Fibroblast of peridontal ligament (primary cell): ENCODE results near the gene HS1BP3.

Source experiments
- DNase-seq: peaks from one replicate; pipeline ENCODE4 v3.0.0-alpha.2; 2010; ENCODE audit errors: extremely low read depth

HS1BP3 gene

DNA sequence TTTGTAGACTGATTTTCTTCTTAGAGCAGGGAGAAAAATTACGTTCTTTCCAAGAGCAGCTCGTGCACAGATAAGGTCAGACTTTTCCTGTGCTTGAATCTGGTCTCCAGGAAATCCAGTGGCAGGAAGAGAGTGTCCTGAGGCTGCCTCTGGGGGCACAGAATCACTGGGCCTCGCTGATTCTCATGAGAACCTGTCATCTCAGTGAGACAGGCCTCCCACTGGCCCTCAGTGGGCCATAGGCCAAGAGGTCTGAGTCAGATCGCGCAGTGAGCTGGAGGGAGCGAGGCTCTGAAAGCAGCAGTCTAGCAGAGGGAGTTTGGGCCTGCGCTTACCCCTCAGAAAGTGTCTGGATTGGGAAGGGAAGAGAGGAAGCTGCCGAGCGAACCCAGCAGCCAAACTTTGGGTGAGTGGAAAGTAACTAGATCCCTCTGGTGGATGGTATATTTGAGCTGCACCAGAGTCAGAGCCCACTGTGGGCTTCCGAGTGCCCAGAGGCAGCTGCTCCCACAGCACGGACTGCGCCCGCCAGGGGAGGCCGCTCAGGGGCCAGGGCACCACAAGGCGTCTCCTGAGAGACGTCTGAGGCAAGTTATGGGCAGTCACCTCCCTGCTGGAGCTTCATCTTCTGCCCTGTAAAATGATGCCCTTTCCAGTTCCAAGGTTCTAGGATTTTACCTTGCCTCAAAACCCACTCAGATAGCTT, 24.2 kb upstream of the HS1BP3 start:
- DNase-seq, result peak; percentile 79

GRCh38 chr2:20674309-20674965, 23.5 kb upstream of the HS1BP3 start:
- no peak for DNase-seq

- DNase-seq, result no peak
Measured at GRCh38 chr2:20673686-20674308, 22.9 kb upstream of the HS1BP3 start.

DNA sequence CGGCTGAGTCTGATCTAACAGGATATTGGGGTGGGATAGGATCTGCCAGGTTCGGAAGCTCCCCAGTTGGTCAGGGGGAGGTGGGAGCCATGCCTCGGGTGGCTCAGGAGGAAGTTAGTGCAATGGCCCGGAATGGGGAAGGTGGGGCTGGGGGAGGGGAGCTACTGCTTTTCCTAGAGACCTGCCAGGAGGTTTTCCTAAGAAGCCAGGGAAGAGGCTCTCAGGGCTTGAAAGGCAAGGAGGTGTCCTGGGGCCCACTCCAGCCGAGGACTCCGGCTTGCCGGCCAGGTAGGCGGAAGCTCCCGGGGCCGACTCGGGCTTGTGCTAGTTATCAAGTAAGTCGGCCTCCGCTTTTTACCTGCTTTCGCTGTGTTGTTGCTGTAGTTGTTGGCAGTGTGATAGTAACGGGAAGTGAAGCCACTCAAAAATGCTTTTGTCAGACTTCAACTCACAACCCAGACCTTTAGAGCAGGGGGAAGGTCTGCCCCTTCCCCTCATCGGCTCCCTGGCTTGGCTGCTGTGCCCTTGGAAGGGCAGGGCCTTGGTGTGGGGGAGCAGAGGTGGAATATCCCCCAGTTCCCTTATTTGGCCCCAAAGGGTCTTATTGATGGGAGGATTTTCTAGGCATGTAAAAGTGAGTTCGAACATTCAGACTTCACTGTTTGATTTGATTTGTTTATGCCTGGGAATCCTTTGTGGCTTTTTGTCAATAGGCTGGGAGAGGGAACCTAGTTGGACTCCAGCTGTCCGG, 21.5 kb upstream of the HS1BP3 start:
- no peak for DNase-seq

GRCh38 chr2:20671736-20672080, 20.8 kb upstream of the HS1BP3 start:
- DNase-seq, result no peak

- DNase-seq, result no peak
Measured at GRCh38 chr2:20671036-20671735, 20.3 kb upstream of the HS1BP3 start.

GRCh38 chr2:20670315-20671035, 19.6 kb upstream of the HS1BP3 start:
- DNase-seq, result no peak

- DNase-seq, result no peak
Measured at GRCh38 chr2:20669562-20670314, 18.8 kb upstream of the HS1BP3 start.

- no peak for DNase-seq
Measured at GRCh38 chr2:20668871-20669475, 18.1 kb upstream of the HS1BP3 start.

DNA sequence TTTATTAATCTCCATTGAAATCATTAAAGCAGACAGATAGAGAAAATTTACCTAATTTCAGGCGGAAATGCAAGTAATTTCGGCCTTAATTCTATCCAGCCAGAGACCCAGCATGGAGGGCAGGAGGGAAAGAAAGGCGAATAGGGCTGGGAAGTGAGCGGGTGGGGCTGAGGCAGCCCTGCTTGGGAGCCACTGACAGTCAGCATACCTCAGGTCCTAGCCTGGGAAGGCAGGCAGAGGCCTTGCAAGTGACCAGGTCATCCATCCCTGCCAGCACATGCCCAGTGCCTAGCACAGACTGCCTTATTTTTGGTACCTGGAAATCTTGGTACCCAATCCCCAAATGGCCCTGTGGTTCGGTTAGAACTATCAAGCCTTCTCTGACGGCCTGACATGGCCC, 17.6 kb upstream of the HS1BP3 start:
- DNase-seq, result no peak

DNA sequence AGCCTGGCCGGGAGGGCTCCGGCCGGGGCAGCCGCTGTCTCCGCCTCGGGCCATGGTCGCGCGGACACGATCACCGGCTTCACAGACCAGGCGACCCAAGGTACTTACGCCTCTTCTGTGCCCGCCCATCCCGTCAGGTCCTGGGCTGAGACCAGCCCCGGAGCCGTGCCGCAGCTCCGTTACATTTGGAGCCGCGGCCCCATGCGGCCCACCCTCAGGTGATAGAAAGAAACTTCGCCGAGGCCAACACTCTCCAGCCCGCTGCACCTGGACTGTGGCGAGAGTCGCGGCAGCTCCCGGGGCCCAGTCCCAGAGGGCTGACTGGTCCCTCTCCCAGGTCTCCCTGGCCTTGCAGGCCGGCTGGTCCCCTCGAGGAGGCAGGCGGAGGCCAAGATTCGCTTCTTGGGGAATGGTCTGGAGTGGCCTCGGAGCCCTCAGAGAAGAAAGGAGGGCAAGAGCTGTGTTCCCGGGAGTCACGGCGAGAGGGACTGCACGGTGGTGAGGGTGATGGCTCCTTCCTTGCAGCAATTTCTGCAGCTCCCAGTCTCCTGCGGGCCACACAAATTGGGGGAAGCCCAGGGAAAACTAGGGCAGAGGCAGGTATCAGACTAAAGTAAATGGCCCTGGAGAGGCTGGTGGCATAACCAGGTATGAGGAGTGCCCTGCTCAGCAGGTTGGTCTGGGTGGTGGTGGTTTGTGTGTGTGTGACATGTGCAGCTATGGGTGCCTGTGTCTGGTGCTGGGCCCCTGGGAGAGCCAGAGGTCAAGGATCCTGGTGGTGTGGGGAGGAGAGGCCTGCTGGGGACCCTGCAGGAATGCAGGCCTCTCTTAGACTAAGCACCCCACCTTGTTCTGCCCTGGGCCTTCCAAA, 16.9 kb upstream of the HS1BP3 start:
- no peak for DNase-seq

GRCh38 chr2:20667151-20667530, 16.2 kb upstream of the HS1BP3 start:
- no peak for DNase-seq

DNA sequence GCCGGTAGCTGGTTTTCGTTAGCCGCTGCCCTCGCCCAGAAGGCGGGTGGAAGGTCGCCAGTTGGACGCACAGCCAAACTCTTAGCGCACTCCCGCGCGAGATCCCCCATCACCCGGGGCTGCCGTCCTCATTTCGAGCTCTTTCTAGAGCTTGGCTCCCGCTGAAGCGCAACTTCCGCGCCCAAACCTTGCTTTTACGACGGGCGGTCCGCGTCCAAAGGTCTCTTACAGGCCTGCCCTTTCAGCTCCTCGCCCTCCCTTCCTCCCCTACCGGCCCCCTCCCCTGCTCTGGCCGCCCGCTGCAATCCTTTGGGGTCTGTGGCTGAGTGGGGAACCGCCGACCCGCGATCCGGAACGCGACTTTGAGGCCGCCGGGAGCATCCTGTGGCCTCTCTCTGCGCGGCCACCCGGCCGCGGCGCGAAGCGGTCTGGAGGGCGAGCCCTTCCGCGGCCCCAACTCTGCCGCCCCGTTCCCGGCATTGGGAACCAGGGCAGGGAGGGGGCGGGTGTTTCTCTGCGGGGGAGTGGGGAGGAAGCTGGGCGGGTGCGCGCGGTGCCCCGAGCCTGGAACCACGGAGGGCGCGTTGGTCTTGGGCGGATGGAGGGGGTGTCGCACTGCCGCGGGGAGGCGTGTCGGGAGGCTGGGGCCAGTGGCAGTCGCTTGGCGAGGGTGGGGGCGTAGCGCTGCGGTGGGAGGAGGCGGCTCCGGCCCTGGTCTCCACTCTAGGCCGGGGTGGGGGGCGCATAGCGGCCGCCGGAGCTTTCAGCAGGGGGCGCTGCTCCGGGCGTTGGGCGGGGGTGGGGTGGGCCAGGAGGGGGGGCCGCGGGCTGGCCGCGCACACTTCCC, 15.6 kb upstream of the HS1BP3 start, which contains the start of gene GDF7:
Gene GDF7, plus strand, starts transcription at position 841 of the 847 bp plus-strand sequence. CDS start 96 bp downstream, outside the sequence.
- DNase-seq, result peak; percentile 17

DNA sequence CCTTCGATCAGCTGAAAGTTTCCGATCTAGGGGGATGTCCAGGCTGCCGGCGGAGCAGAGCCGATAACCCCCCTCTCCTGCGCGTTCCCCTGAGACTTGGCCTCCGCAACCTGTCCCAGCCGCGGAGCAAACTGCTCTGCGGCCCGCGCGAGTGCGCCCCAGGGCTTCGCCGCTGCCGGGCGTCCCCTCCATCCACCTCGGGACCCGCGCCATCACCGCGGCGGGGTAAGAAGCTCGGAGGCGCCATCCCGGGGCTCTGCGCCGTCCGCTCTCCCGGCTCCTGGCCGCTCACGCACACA, 15.1 kb upstream of the HS1BP3 start:
- no peak for DNase-seq

GRCh38 chr2:20665243-20666004, 14.5 kb upstream of the HS1BP3 start:
- DNase-seq, result no peak

DNA sequence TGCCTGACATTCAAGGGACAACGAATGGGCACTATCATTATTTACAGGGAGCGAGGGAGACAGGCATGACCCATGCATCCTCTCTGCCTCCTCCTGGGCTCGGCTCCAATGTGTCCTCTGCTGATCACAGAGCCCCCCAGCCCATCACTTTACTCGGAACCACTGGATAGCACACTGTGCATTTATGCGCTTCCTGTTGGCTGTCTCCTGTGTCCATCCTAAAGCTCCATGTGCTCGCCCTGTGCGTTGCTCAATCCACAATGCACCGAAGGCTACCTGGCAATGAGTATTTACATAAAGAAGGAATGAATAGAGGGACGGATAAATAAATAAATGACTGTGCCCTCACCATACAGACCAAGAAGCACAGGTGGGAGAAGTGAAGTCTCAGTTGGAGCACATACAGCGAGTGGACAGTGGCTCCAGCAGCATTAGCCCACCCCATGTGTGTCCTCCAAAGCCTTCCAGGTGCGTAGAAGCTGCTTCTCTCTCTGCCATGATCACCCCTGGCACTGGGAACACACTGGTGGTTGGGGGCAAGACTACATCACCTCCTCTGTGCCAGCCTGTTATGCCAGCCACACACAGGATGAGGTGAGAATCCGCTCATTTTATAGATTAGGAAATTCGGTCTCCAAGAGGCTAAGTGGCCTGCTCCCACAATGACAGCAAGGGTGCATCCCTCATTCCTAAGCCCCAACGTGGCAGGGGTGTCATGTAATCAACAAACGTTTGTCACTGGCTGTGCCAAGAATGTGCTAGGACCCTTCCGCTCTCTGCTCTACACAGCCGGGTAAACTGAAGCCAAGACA, 13.7 kb upstream of the HS1BP3 start:
- no peak for DNase-seq

DNA sequence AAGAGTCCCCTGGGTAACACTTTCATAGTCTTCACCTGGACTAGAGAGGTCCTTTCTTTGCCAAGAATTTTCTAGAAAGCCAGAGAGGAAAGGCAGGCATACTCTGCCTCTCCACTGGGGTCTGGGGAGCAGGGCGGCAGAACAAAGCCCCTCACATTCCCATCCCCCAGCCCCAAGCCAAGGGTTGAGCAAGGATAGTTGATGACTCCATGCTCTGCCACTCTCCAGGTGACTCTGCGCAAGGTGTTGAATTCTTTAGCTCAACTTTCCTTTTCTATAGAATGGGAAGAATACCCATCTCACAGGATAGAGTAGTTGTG, 13.1 kb upstream of the HS1BP3 start:
- no peak for DNase-seq
